Astrocyte of the cerebellum (primary cell): Measurements from ENCODE around the gene CCDC182.

Experiments
- DNase-seq: peaks from one replicate; pipeline ENCODE4 v3.0.0-alpha.2; 2011; ENCODE audit warnings: low read depth
- H3K4me3 ChIP-seq: 2 replicates; pipeline ENCODE4 v1.5.1; 2011; ENCODE audit warnings: mild to moderate bottlenecking, low read depth, low read length, moderate library complexity
- CTCF ChIP-seq: IDR thresholded peaks from 2 replicates; pipeline ENCODE4 v1.5.1; 2012; ENCODE audit warnings: low read length, low read depth, moderate library complexity, mild to moderate bottlenecking; ENCODE audit errors: missing control alignments
- in situ Hi-C: cut with HindIII; loops from 2 replicates; pipeline ENCODE4 v1.10.0; 2017; ENCODE audit warnings: low sequenced_read_pairs

CCDC182 gene

DNA sequence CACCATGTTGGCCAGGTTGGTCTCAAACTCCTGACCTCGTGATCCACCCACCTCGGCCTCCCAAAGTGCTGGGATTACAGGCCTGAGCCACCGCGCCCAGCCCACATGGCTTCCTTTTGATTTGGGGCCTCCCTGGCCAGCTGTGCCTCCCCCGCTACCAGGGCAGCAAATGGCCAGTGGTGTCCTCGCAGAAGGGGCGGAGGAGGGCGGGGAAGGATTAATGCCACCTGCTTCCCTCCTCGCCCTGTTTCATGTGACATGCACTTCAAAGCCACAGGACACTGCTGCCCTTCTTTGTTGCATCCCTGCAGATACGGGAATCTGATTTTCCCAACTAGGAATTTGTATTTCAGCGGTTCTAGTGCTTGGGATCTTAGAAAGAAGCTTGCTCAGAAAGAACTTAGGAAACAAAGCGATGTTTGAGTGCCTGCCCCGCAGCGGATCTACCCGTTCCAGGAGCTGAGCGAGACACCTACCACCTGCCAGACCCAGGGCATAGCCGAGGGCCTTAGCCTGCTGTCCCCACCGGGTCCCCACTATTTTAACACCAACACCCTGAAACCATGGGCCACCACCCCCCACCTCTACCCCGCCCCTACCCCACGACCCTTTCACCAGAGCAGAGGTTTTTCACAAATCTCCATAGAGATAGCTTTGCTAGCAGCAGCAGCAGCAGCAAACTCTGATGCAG is 37.7 kb upstream of the CCDC182 start:
- no peak for TF ChIP-seq CTCF
- DNase-seq = no peak
- in situ Hi-C loops = no loop called here
- no peak overlapping the region for H3K4me3 ChIP-seq

- no peak overlapping the region for H3K4me3 ChIP-seq
- no peak for DNase-seq
- in situ Hi-C loops = no loop called here
- no peak for TF ChIP-seq CTCF
These were observed 37.0 kb upstream of the CCDC182 start for GRCh38 chr17:57782062-57782490.

GRCh38 chr17:57781386-57782061 is 36.4 kb upstream of the CCDC182 start:
- in situ Hi-C loops = no loop called here
- DNase-seq = no peak
- TF ChIP-seq CTCF = no peak
- H3K4me3 ChIP-seq = no peak overlapping the region

DNA sequence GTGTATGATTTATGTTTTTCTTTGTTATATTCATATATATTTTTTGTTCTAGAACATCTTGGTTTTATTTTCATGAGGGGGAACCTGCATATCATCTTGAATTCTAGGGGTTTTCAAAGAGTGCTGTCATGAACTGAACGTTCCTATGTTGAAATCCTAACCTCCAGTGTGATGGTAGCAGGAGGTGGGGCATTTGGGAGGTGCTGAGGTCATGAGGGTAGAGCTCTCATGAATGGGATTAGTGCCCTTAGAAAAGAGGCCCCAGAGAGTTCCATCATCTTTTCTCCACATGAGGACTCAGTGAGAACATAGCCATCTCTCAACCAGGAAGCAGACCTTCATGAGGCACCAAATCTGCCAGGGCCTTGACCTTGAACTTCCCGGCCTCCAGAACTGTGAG is 34.6 kb upstream of the CCDC182 start:
- in situ Hi-C loops = no loop called here
- DNase-seq = no peak
- no peak for TF ChIP-seq CTCF
- no peak overlapping the region for H3K4me3 ChIP-seq

DNA sequence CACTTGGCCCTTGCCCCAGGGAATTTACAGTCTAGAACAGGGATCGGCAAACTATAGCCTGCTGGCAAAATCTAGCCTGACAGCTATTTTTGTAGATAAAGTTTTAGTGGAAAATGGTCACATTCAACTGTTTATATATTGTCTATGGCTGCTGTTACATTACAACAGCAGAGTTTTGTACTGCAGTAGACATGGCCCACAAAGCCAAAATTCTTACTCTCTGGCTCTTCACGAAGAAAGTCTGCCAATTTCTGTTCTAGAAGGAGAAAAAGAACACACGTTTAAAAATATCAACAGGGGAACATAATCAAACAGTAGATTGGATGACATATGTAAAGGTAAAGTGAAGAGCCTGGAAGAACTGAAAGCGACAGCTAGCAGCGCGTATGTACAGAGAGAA is 33.2 kb upstream of the CCDC182 start:
- H3K4me3 ChIP-seq = no peak overlapping the region
- in situ Hi-C loops = no loop called here
- DNase-seq = no peak
- TF ChIP-seq CTCF = no peak

DNA sequence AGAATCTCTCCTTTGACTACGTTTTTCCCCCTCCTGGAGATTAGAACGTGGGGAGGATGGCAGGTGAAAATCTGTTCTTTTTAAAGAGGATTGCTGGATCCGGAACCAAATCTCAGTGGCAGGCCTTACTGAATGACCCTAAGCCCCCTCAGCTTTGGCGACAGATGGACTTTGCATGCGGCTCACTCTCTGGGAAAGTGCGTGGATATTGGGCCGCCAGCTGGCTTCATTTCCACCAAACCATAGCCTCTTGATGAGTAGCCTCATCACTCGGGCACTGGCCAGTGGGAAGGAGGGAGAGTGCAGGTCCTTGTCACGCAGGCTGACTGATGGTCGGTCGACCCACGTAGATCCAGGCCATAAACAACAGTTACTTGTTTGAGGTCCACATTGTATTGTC is 31.3 kb upstream of the CCDC182 start:
- no peak for TF ChIP-seq CTCF
- no peak overlapping the region for H3K4me3 ChIP-seq
- in situ Hi-C loops = no loop called here
- no peak for DNase-seq
